H1 (cell line): ENCODE results near the gene HRH4. TPM values are rescaled to one million over a fixed set of nuclear protein-coding genes. Genes with fewer than 3 reads are reported as not detected.

ENCODE experiments used
- CTCF ChIA-PET: fragments of 300-600 bp; sonication (Branson Sonifier 250); formaldehyde crosslinking; loops from one replicate; lab custom pipeline; 2021; ENCODE audit not compliant: partially characterized antibody; lab: Charles Lee
- POLR2A ChIA-PET: fragments of 300-600 bp; sonication (Branson Sonifier 250); formaldehyde crosslinking; loops from one replicate; lab custom pipeline; 2021; ENCODE audit warnings: inconsistent platforms; ENCODE audit not compliant: partially characterized antibody; lab: Charles Lee
- DNase-seq, 2 experiments: peaks; one replicate each; pipeline versions ENCODE4 v3.0.0 to v3.0.0-alpha.2; 2010 to 2022; ENCODE audit warnings: low spot score in 2 of 2, low read depth in 1 of 2, mixed read lengths in 1 of 2
- FAIRE-seq: peaks from 2 replicates; lab custom pipeline; 2011; peaks lifted over from hg19 to GRCh38; lab: Jason Lieb, UNC
- H2AFZ ChIP-seq: 2 replicates; pipeline ENCODE4 v1.8.1; 2012; ENCODE audit warnings: low read length, inconsistent platforms
- H2AK5ac ChIP-seq: 2 replicates; pipeline ENCODE4 v1.6.1; 2013; ENCODE audit warnings: low read depth, low read length
- H2BK120ac ChIP-seq: replicated peaks from 2 replicates; pipeline ENCODE3; 2013; ENCODE audit warnings: low read depth, low read length, inconsistent platforms
- H2BK12ac ChIP-seq: 2 replicates; pipeline ENCODE4 v1.6.1; 2013; ENCODE audit warnings: low read depth, low read length
- H2BK15ac ChIP-seq: 2 replicates; pipeline ENCODE4 v1.6.1; 2013; ENCODE audit warnings: low read length
- H2BK20ac ChIP-seq: 2 replicates; pipeline ENCODE4 v1.6.1; 2013; ENCODE audit warnings: low read length
- H2BK5ac ChIP-seq: 2 replicates; pipeline ENCODE4 v1.6.1; 2013; ENCODE audit warnings: low read depth, low read length
- H3K14ac ChIP-seq: 2 replicates; pipeline ENCODE4 v1.6.1; 2013; ENCODE audit warnings: inconsistent platforms; ENCODE audit not compliant: insufficient read length
- H3K18ac ChIP-seq: 2 replicates; pipeline ENCODE4 v1.6.1; 2013; ENCODE audit warnings: low read length; ENCODE audit errors: extremely low read depth
- H3K23ac ChIP-seq: 2 replicates; pipeline ENCODE4 v1.6.1; 2013; ENCODE audit warnings: inconsistent platforms; ENCODE audit not compliant: insufficient read length
- H3K23me2 ChIP-seq: 2 replicates; pipeline ENCODE4 v1.6.1; 2013; ENCODE audit warnings: low read depth, low read length
- H3K27ac ChIP-seq: 2 replicates; pipeline ENCODE4 v1.6.1; 2011; ENCODE audit warnings: low read depth, low read length, inconsistent platforms
- H3K27me3 ChIP-seq, 4 experiments: replicated peaks in 1 of 4; 1 replicate in 1 of 4; 2 replicates in 3 of 4; pipeline versions ENCODE4 v1.6.1 to v1.8.1; 2011 to 2013; ENCODE audit warnings: low read length in 3 of 4, mild to moderate bottlenecking in 3 of 4, inconsistent platforms in 2 of 4, mixed read lengths in 2 of 4, moderate library complexity in 1 of 4; ENCODE audit not compliant: control insufficient read depth in 3 of 4, insufficient read depth in 3 of 4; ENCODE audit errors: extremely low read depth in 1 of 4
- H3K36me3 ChIP-seq, 4 experiments: 2 replicates each; pipeline versions ENCODE4 v1.6.1 to v1.8.1; 2011 to 2013; ENCODE audit warnings: mild to moderate bottlenecking in 4 of 4, low read length in 3 of 4, moderate library complexity in 2 of 4, control low read depth in 1 of 4, inconsistent platforms in 1 of 4; ENCODE audit not compliant: insufficient read depth in 4 of 4, control insufficient read depth in 2 of 4
- H3K4ac ChIP-seq: replicated peaks from 2 replicates; pipeline ENCODE3; 2013; ENCODE audit warnings: low read length, low read depth, mixed read lengths, inconsistent platforms; ENCODE audit not compliant: insufficient read length
- H3K4me1 ChIP-seq, 4 experiments: replicated peaks in 1 of 4; 1 replicate in 1 of 4; 2 replicates in 3 of 4; pipeline versions ENCODE4 v1.6.1 to v1.8.1; 2011 to 2013; ENCODE audit warnings: low read length in 3 of 4, inconsistent platforms in 2 of 4, mixed read lengths in 1 of 4; ENCODE audit not compliant: insufficient read depth in 4 of 4, control insufficient read depth in 3 of 4
- H3K4me2 ChIP-seq, 2 experiments: 2 replicates each; pipeline versions ENCODE4 v1.6.1 to v1.8.1; 2011 to 2013; ENCODE audit warnings: low read depth in 2 of 2, low read length in 2 of 2, control low read depth in 1 of 2, inconsistent platforms in 1 of 2, mild to moderate bottlenecking in 1 of 2; ENCODE audit not compliant: insufficient read depth in 1 of 2
- H3K4me3 ChIP-seq, 4 experiments: fragments of 200-600, 300-600 bp in 1 of 4; sonication (generic), shearing (Covaris generic), sonication (Bioruptor Twin) in 1 of 4; 2 replicates each; pipeline versions ENCODE4 v1.5.1 to v1.8.1; 2011 to 2016; ENCODE audit warnings: low read length in 4 of 4, low read depth in 3 of 4, control low read depth in 2 of 4, inconsistent platforms in 2 of 4, mild to moderate bottlenecking in 2 of 4, mixed read lengths in 1 of 4, moderate library complexity in 1 of 4; ENCODE audit not compliant: insufficient read depth in 2 of 4; ENCODE audit errors: extremely low read depth in 1 of 4
- H3K56ac ChIP-seq: replicated peaks from 2 replicates; pipeline ENCODE3; 2013; ENCODE audit warnings: low read depth, mild to moderate bottlenecking, mixed read lengths, low read length, inconsistent platforms; ENCODE audit not compliant: insufficient read length
- H3K79me1 ChIP-seq: 2 replicates; pipeline ENCODE4 v1.6.1; 2013; ENCODE audit warnings: low read depth, low read length, control low read depth
- H3K79me2 ChIP-seq, 2 experiments: 2 replicates each; pipeline versions ENCODE4 v1.6.1 to v1.8.1; 2012 to 2013; ENCODE audit warnings: low read length in 2 of 2, mild to moderate bottlenecking in 2 of 2, inconsistent platforms in 1 of 2; ENCODE audit not compliant: insufficient read depth in 2 of 2, control insufficient read depth in 1 of 2
- H3K9ac ChIP-seq, 4 experiments: replicated peaks in 1 of 4; 1 replicate in 1 of 4; 2 replicates in 3 of 4; pipeline versions ENCODE4 v1.6.1 to v1.8.1; 2011 to 2013; ENCODE audit warnings: low read depth in 3 of 4, low read length in 3 of 4, control low read depth in 2 of 4, mild to moderate bottlenecking in 2 of 4, moderate library complexity in 2 of 4, inconsistent platforms in 1 of 4; ENCODE audit errors: extremely low read depth in 1 of 4
- H3K9me3 ChIP-seq, 2 experiments: 2 replicates each; pipeline versions ENCODE4 v1.6.1 to v1.8.1; 2012 to 2013; ENCODE audit warnings: mild to moderate bottlenecking in 2 of 2, moderate library complexity in 2 of 2, control low read depth in 1 of 2, inconsistent platforms in 1 of 2, low read depth in 1 of 2, low read length in 1 of 2, mixed read lengths in 1 of 2; ENCODE audit not compliant: insufficient read depth in 2 of 2
- H4K20me1 ChIP-seq, 2 experiments: replicated peaks in 1 of 2; 2 replicates each; pipeline versions ENCODE3 to v1.8.1; 2011 to 2013; ENCODE audit warnings: inconsistent platforms in 2 of 2, low read length in 2 of 2, mild to moderate bottlenecking in 1 of 2; ENCODE audit not compliant: insufficient read depth in 2 of 2, control insufficient read depth in 1 of 2
- H4K5ac ChIP-seq: 2 replicates; pipeline ENCODE4 v1.6.1; 2013; ENCODE audit warnings: low read length, low read depth, mixed read lengths, inconsistent platforms; ENCODE audit not compliant: insufficient read length
- H4K8ac ChIP-seq: 2 replicates; pipeline ENCODE4 v1.8.0; 2013; ENCODE audit warnings: mild to moderate bottlenecking, moderate library complexity, low read length, inconsistent platforms; ENCODE audit not compliant: insufficient read depth; ENCODE audit errors: extremely low read depth
- H4K91ac ChIP-seq: replicated peaks from 2 replicates; pipeline ENCODE3; 2013; ENCODE audit warnings: low read length, mixed read lengths, inconsistent platforms; ENCODE audit not compliant: insufficient read length
- BACH1 ChIP-seq: IDR thresholded peaks from 2 replicates; pipeline ENCODE4 v1.6.1; 2012; ENCODE audit warnings: low read length, improper control_type of control experiment
- MAX ChIP-seq: IDR thresholded peaks from 2 replicates; pipeline ENCODE4 v1.6.1; 2012; ENCODE audit warnings: inconsistent platforms
- WGBS, 2 experiments: shearing (Covaris generic) in 1 of 2; methylation state at CpG; one replicate each; pipeline versions ENCODE4 v1.1.6 to v1.1.7; 2013 to 2015; ENCODE audit warnings: low lambda C conversion rate in 2 of 2, mixed read lengths in 2 of 2, inconsistent platforms in 1 of 2, low coverage in 1 of 2, missing lambda C conversion rate in 1 of 2; ENCODE audit not compliant: insufficient replicate concordance in 2 of 2, insufficient coverage in 1 of 2, insufficient read length in 1 of 2; ENCODE audit errors: extremely low coverage in 1 of 2, missing lambda C conversion rate in 1 of 2; 5-methylcytosine and 5-hydroxymethylcytosine counted together
- polyA plus RNA-seq, 7 experiments: library from polyadenylated mRNA; depleted of rRNA in 3 of 7; stranded (reverse) in 5 of 7; unstranded in 2 of 7; fragments of >200 nt in 5 of 7; fragments of 200-250 nt in 2 of 7; gene quantifications; 1 replicate in 5 of 7; 2 replicates in 1 of 7; 4 replicates in 1 of 7; pipeline versions ENCODE4 v1.2.1 to v1.2.3, GENCODE V29; 2011 to 2013; ENCODE audit warnings: missing spikeins in 2 of 7, mixed read lengths in 2 of 7
- total RNA-seq: library from RNA; stranded (reverse); fragmentation: NEBNext Ultra II Directional; extraction: Animal tissue kit (Norgen Biotek cat#: 25700); gene quantifications from 2 replicates; pipeline ENCODE4 v1.2.1, GENCODE V29; 2021

The HRH4 gene
- total and polyA plus RNA-seq, 2 of the 8 experiments (the other 6 are each of a cell fraction or from before 2014, with no cell fraction given), result 0.03 TPM; not detected in 1

- Histone ChIP-seq H3K23me2 (0 out of 2 replicates have a peak, but pooled peaks cover 2% of the 10 kb centered on the region), H2BK5ac (no peak overlapping the region), H2BK120ac (no peak overlapping the region), H4K5ac (no peak overlapping the region), H3K27me3 (no peaks in the 10 kb centered on the region), H3K23ac (no peak overlapping the region), H3K9ac (no peak overlapping the region), H3K36me3 (peaks cover 2 to 51% (median 22%) of the 10 kb centered on the region in 4 experiments; a peak in 5 of 8 replicates), H2BK15ac (no peak overlapping the region), H3K18ac (no peak overlapping the region), H4K91ac (no peak overlapping the region), H2BK20ac (no peak overlapping the region), H3K4me2 (no peak overlapping the region), H3K27ac (no peak overlapping the region), H2AK5ac (no peak overlapping the region), H3K9me3 (no peaks in the 10 kb centered on the region), H3K56ac (no peak overlapping the region), H3K79me1 (no peaks in the 10 kb centered on the region; the same call in 1 of the 2 replicates), H3K79me2 (peaks cover 0 to 3% of the 10 kb centered on the region in 2 experiments; a peak in 1 of 4 replicates), H4K8ac (no peak overlapping the region), H2AFZ (no peak overlapping the region), H4K20me1 (no peaks in the 10 kb centered on the region), H3K4me3 (no peak overlapping the region), H3K14ac (no peak overlapping the region), H3K4me1 (no peaks in the 10 kb centered on the region), H2BK12ac (no peak overlapping the region), H3K4ac (no peak overlapping the region)
- ChIA-PET CTCF (interaction anchor here (0.9 to 1.7 kb wide), 5 partner anchors 10 to 77 kb away, joined by 3 to 5 read pairs (median 3); no protein-coding TSS in a partner anchor), POLR2A (interaction anchor here (1.1 to 2.7 kb wide), 3 partner anchors 8 to 12 kb away, joined by 3 to 16 read pairs (median 4); partner anchors contain the start of gene IMPACT)
- DNase-seq (no peak), FAIRE-seq (no peak)
- TF ChIP-seq BACH1, result no peak
- no peak for TF ChIP-seq MAX
- 91% methylated on average over 1 of the region's 1 CpG; no CpG with 5 or more reads in 1 of the 2 experiments for WGBS, 2 experiments
These were observed 23.5 kb upstream of the HRH4 start for GRCh38 chr18:24436939-24437338.
